ENCODE results near the gene RAB3C. TPM values are rescaled to one million over a fixed set of nuclear protein-coding genes. Genes with fewer than 3 reads are reported as not detected.

Gene RAB3C
- total RNA-seq, 1 experiment from 2014 or later: 0.24 TPM

- no peak for DNase-seq (ENCODE audit: low read depth, low spot score)
- in situ Hi-C loops (cut with HindIII; ENCODE audit: low pct_unique_long_range_greater_than_20kb, low sequenced_read_pairs): no loop called here
Observed at GRCh38 chr5:58827463-58827862, 244.6 kb downstream of the RAB3C start.

DNA sequence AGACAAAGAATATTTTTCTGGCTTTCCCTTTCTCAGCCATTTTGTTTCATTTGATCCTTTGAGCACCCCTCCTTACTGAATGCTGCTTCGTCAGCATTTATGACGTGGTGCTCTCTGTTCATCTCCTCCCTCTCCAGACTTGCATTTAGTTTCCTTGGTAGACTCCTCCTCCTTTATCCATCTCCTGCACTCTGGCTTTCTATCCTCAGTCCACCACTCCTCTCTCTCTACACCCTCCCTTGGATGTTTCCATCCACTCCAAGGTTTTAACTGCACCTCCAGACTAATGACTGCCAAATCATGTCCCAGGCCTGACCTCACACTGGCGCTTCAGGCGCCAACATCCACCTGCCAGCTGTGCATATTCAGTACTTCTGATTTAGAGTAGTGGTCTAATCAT, 245.4 kb downstream of the RAB3C start:
- in situ Hi-C loops (cut with HindIII; ENCODE audit: low pct_unique_long_range_greater_than_20kb, low sequenced_read_pairs): no loop called here
- no peak for DNase-seq (ENCODE audit: low read depth, low spot score)

- in situ Hi-C loops (cut with HindIII; ENCODE audit: low pct_unique_long_range_greater_than_20kb, low sequenced_read_pairs): no loop called here
- DNase-seq (ENCODE audit: low read depth, low spot score): no peak
Observed at GRCh38 chr5:58834242-58835225, 251.7 kb downstream of the RAB3C start.

- in situ Hi-C loops (cut with HindIII; ENCODE audit: low pct_unique_long_range_greater_than_20kb, low sequenced_read_pairs): no loop called here
- peak; percentile 61 for DNase-seq (ENCODE audit: low read depth, low spot score)
Observed at GRCh38 chr5:58836351-58836750, 253.5 kb downstream of the RAB3C start.

GRCh38 chr5:58838729-58839128, 255.9 kb downstream of the RAB3C start:
- in situ Hi-C loops (cut with HindIII; ENCODE audit: low pct_unique_long_range_greater_than_20kb, low sequenced_read_pairs): no loop called here
- DNase-seq (ENCODE audit: low read depth, low spot score): no peak

DNA sequence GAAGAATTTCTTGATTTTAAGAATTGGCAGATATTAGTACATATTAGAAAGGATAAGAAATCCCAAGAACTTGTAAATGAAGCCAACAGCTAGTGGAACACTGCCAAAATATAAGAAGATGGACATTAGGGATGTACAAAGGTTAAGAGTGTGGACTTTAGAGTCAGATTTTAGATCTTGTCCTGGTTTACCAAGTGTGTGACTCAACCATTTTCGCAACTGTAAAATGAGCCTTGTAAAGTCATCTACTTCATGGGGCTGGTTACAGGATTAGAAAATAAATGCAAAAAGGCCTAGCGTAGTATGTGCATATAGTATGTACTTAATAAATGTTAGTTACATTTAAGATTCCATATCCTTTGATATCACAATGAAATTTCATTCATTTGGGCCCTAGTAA, 260.0 kb downstream of the RAB3C start:
- DNase-seq (ENCODE audit: low read depth, low spot score): no peak
- in situ Hi-C loops (cut with HindIII; ENCODE audit: low pct_unique_long_range_greater_than_20kb, low sequenced_read_pairs): no loop called here

- in situ Hi-C loops (cut with HindIII; ENCODE audit: low pct_unique_long_range_greater_than_20kb, low sequenced_read_pairs): no loop called here
- DNase-seq (ENCODE audit: low read depth, low spot score): no peak
Observed at GRCh38 chr5:58844395-58844794, 261.5 kb downstream of the RAB3C start.

GRCh38 chr5:58847041-58847440, 264.2 kb downstream of the RAB3C start:
- no peak for DNase-seq (ENCODE audit: low read depth, low spot score)
- in situ Hi-C loops (cut with HindIII; ENCODE audit: low pct_unique_long_range_greater_than_20kb, low sequenced_read_pairs): no loop called here

DNA sequence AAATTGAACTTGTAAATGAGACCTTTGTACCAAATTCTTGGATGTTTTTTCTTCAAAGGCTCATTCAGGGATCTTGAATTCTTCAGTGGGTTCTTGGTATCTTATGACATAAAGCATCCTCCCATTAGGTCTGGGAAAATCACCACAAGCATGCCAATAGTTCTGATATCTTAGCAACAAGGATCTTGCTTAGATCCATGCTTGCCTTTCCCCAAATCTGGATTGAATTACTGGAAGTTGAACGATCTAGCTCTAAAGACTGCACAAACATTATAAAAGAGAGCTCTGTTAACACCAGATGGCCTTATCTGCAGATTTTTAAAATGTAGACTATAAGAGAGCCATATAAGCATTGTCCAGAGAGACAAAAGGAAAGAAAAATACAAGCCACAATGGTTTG, 266.3 kb downstream of the RAB3C start:
- peak; percentile 38 for DNase-seq (ENCODE audit: low read depth, low spot score)
- in situ Hi-C loops (cut with HindIII; ENCODE audit: low pct_unique_long_range_greater_than_20kb, low sequenced_read_pairs): no loop called here

GRCh38 chr5:58849921-58850667, 267.2 kb downstream of the RAB3C start:
- peak; percentile 75 for DNase-seq (ENCODE audit: low read depth, low spot score)
- in situ Hi-C loops (cut with HindIII; ENCODE audit: low pct_unique_long_range_greater_than_20kb, low sequenced_read_pairs): no loop called here

GRCh38 chr5:58851153-58851552, 268.3 kb downstream of the RAB3C start:
- DNase-seq (ENCODE audit: low read depth, low spot score): no peak
- in situ Hi-C loops (cut with HindIII; ENCODE audit: low pct_unique_long_range_greater_than_20kb, low sequenced_read_pairs): no loop called here

- in situ Hi-C loops (cut with HindIII; ENCODE audit: low pct_unique_long_range_greater_than_20kb, low sequenced_read_pairs): no loop called here
- DNase-seq (ENCODE audit: low read depth, low spot score): no peak
Observed at GRCh38 chr5:58851571-58851970, 268.7 kb downstream of the RAB3C start.

DNA sequence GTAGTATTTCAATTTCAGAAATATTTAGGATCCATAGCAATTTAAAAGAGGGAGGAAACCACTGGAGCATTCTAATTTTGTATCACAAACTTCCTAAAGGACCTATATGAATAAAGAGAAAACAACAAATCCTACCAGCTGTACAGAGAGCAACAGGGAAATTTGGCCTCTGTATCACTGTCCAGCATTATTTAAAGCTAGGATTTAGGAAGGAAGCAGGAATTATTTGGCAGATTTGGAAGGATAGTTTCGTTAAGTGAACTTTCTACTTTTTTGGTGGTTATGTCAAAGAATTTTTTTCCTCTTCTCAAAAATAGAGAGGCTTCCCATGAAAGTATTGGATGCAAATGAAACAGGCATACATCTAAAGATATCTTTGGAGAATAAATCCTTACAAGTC, 269.7 kb downstream of the RAB3C start:
- in situ Hi-C loops (cut with HindIII; ENCODE audit: low pct_unique_long_range_greater_than_20kb, low sequenced_read_pairs): no loop called here
- DNase-seq (ENCODE audit: low read depth, low spot score): no peak

GRCh38 chr5:58854441-58854840, 271.6 kb downstream of the RAB3C start:
- in situ Hi-C loops (cut with HindIII; ENCODE audit: low pct_unique_long_range_greater_than_20kb, low sequenced_read_pairs): no loop called here

DNA sequence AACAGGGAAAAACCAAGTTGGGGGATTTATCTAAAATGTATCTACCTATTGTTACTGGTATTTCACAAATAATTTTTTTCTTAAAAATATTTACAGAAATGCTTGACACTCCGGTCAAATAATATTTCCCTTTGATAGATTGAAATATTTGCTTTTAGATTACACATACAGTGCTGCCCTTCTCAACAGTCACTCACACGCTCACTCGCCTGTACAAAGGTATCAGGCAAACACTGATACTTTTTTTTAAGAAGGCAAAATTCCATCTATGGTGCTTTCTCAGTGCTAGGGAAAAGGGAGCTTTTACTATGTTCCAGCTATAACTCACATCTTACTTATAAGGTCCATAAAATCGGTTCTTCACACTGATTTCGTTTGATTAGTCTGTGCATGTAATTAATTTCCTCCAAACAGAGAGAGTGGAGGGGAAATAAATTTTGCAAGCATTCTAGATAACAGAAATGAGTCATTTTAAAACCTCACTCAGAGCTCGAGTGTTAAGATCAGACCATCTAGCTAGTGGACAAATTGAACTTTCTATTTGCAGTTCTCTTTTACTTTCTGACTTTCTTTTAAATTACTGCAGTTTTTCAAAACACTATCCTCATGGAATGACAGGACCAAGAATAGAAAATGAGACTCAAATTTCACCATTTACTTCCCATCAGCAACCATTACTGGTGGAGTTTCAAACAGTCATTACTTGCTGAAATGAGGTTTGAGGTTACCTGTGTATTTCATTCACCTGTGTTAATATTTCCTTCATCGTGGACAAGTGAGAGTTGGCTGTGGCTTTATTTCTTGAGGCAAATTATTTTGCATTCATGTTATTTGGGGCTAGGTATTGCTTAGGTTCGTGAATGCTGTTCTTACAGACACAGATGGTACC, 273.2 kb downstream of the RAB3C start:
- in situ Hi-C loops (cut with HindIII; ENCODE audit: low pct_unique_long_range_greater_than_20kb, low sequenced_read_pairs): no loop called here
- DNase-seq (ENCODE audit: low read depth, low spot score): no peak

More at GRCh38 chr5:58854441-58854840, 271.6 kb downstream of the RAB3C start:
- DNase-seq (ENCODE audit: low read depth, low spot score): no peak

DNA sequence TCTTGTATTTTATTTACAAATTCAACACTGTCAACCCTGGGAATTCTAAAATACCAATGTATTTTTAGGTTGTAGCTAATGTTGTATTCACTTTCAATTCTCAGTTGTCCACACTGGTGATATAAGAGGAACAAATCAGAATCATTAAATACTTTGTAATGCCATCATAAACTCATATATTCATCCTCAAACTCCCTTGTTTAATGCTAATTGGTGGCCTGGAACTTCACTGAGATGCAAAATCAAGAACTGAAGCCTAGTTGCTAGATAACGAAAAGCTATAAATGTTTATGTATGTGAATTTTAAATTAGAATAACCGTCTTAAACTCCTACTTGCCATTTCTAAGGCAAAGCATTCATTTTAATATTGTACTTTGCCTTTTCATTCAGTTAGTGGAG, 274.7 kb downstream of the RAB3C start:
- DNase-seq (ENCODE audit: low read depth, low spot score): no peak
- in situ Hi-C loops (cut with HindIII; ENCODE audit: low pct_unique_long_range_greater_than_20kb, low sequenced_read_pairs): no loop called here

DNA sequence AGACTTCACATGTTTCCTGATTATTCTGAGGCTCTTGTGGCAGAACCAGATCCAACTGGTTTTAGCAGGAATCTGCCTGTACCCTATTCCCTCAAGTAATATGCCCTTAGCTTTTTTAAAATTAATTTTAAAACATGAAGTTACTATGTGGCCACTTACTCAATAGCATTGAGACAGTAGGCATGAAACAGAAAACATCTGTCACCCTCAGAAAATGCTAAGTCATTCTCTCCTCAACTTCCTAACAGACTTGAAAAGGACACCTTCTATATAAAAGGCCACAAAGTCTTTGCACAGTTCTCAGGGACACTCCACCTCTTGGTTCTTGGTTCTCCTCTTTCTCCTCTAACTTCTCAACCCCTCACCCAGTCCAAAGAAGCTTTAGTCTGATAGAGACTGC, 277.8 kb downstream of the RAB3C start:
- in situ Hi-C loops (cut with HindIII; ENCODE audit: low pct_unique_long_range_greater_than_20kb, low sequenced_read_pairs): no loop called here
- DNase-seq (ENCODE audit: low read depth, low spot score): no peak

- no peak for DNase-seq (ENCODE audit: low read depth, low spot score)
- in situ Hi-C loops (cut with HindIII; ENCODE audit: low pct_unique_long_range_greater_than_20kb, low sequenced_read_pairs): no loop called here
Observed at GRCh38 chr5:58868931-58869330, 286.1 kb downstream of the RAB3C start.

Measured in SK-MEL-5 (cell line).